ENCODE data around the gene CAB39L.

The CAB39L gene

DNA sequence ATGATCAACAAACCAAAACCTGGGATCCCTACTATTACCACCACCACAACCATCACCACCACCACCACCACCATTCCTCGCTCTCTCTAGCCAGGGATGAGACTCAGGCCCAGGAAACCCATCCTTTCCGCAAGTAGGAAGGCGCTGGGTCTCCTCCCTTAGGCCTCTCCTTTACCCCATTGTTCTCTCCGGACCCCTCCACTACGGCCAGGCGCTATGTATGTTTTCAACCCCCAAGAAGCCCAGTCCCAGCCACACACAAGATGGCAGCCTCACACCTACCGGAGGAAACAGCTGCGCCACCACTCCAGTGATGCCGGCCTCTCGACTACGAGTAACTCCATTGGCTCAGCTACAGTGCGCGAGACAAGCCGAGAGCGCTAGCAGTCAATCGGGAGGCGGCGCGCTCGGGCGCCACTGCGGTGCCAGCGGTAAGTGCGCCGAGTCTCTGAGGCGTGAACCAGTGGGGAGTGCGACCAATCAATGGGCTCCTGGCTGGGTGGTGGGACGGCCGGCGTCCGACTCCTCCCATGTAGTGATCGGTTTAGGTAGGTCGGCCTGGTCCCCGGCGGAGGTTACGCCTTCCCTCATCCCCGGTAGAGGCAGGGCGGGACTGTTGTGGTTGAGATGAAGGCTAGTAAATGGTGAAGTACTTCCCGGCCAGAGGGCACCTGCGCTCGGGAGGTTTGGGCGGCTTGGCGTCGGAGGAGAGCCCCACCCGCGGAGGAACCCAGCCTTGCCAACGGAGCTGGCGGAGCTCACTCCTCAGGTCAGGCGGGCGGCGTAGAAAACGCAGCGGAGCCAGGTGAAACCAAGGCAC lies at the start of gene CAB39L, which contains the start of gene SETDB2:
Gene CAB39L, minus strand, starts transcription at position 361 of the 820 bp plus-strand sequence. CDS start 61,154 bp downstream, outside the sequence.
Gene SETDB2, plus strand, starts transcription at position 571 of the 820 bp plus-strand sequence. CDS start 7,620 bp downstream, outside the sequence.
- DNase-seq: peak; percentile 98

DNA sequence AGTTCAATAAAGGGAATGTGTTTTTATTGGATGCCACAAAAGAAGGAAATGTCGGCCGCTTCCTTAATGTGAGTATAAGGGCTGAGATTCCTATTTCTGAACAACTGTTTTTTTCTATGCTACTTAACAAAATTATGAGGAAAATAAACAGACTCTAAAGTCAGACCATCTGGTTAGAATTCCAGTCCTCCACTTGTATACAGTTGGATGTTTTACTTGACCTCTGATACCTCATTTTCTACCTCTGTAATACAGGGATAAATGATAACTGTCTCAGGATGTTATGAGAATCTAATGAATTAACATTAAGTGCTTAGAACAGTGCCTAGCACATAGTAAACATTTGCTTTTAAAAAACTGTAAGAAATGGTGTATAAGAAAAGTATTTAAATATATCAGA lies 44.7 kb upstream of the CAB39L start:
- DNase-seq: no peak

DNA sequence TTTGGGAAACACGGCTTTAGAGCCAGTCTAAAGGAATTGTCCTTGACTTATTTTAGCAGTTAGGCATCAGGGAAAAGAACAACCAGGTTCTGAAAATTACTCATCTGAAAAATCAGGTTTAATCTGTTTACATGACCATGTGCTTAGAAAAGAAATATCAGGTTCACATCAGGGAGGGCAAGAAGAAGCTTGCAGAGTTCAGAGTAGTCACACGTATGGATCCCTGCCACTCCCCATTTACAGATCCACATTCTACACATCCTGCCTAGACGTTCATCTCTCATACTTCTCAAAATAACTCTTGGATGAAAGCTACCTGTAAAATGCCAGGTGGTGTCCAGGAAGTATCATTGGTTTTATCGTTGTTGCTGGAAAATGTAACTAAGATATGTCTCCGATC lies 37.9 kb upstream of the CAB39L start:
- no peak for DNase-seq

DNA sequence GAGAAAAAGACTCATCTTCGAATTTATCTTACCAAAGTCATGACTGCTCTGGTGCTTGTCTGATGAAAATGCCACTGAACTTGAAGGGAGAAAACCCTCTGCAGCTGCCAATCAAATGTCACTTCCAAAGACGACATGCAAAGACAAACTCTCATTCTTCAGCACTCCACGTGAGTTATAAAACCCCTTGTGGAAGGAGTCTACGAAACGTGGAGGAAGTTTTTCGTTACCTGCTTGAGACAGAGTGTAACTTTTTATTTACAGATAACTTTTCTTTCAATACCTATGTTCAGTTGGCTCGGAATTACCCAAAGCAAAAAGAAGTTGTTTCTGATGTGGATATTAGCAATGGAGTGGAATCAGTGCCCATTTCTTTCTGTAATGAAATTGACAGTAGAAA lies 32.7 kb upstream of the CAB39L start:
- no peak for DNase-seq

DNA sequence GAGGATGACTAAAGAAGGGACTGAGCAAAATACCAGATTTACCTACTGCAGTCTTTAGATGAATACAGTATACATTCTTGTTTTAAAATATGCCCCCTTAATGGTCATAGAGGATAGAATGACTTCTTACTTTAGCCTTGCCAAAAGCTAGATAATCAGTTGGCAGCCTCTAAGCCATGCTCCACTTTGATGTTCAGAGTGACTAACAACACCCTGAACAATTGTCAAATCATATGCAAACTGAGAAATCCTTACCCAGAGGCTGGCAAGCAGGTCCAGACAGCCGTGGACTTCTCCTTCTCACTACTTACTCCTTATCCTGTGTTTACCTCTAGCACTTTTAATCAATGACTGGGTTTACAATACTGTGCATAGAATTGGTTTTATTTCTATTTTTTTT lies 28.3 kb upstream of the CAB39L start:
- DNase-seq: no peak

- peak; percentile 78 for DNase-seq
Measured at GRCh38 chr13:49466292-49466838, 22.5 kb upstream of the CAB39L start.

DNA sequence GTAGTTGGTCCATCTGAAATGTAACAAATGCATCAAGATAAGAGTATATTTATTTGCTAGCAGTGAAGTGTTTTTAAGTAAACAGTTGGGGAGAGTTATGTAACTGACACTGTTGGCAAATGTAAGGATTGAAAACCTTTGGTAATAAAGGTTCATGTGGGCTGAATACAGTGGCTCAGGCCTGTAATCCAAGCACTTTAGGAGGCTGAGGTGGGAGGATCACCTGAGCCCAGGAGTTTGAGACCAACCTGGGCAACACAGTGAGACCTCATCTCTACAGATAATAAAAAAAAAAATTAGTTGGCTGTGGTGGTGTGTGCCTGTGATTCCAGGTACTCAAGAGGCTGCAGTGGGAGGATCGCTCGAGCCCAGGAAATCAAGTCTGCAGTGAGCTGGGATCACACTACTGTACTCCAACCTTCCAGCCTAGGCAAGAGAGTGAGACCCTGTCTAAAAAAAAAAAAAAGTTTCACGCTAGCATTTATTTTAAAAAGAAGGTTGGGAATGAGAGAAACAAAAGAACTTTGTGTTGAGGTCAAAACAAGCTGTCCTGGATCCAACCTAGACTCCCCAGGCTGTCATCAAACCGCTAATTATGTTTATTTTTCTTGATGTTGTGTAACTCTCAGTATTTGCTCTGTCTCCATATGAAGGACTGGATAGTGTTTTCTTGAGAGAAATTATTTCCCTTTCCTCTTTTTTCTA lies 20.9 kb upstream of the CAB39L start:
- DNase-seq: no peak

DNA sequence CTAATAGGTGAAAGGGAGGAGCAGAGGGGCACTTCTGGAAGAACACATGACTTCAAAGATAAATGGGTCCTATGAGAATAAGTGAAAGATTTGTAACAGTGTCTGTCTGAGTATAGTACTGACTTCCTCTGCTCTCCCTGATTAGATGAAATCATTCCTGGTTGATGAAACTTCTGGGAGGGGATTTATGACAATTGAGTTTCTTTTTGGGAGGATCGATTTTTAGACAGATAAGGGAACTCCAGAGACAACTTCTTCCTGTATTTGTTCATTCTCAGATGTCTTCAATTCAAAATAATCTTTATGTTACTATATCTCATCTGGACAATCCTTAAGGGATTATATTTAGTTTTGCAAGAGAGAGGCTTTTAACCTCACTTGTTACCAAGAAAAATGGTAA lies 20.2 kb upstream of the CAB39L start:
- DNase-seq: no peak

DNA sequence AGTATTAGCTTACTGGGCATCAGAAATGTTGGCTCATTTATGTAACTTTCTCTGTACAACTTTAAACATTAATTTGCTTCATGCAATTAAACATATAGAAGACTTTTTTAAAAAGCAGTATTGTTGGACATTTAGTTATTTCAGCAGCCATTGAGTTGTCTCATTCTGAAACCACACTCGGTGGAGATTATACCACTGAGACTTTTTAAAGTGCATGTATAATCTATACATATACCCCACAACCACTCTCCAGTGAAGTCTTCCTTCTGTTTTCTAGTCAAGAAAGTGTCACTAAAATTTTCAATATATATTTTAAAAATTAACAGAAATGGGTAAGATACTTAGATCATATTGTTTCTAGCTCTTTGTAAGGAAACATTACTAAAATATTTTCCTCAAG lies 15.7 kb upstream of the CAB39L start:
- DNase-seq: no peak

- DNase-seq: no peak
Measured at GRCh38 chr13:49457221-49457620, 13.4 kb upstream of the CAB39L start.

DNA sequence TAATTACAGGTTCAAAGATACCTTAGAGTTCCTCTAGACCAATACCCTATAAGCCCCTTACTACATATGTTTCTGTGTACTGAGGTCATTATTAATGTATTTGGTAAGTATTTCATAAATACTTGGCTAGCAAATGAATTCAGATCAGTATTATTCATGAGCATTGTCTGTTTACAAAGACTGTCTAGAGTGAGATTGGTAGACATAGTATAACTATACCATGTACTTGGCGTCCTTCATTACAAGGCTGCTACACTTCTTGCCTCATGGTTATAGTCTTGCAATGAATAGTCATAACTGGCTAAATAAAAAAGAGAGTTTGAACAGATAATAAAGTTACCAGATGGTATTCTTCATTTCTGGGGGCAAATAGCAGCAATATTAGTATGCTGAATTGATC lies 12.3 kb upstream of the CAB39L start:
- no peak for DNase-seq

- DNase-seq: no peak
Measured at GRCh38 chr13:49455007-49455398, 11.1 kb upstream of the CAB39L start.

DNA sequence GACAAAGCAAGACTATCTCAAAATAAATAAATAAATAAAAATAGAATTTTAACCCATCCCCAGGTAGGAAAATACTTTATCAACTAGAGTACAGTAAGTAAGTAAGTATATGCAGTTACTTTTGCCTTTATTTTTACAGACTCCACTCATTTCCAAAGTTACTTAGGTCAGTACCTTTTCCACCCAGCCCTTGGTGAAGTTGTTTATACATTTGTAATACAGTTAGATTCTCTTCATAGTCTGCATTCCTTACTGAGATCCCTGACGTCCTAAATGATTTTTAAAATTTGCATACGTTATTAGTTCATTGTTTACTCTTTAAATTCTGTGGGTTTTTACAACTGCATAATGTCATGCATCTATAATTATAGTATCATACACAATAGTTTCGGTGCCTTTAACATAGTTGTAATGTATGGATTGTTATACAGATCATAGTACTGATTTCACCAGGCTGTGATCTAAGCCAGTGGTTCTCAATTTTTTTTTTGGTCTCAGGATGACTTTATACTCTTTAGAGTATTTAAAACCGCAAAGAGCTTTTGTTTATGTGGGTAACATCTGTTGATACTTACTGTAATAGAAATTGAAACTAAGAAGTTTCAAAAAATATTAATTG lies 10.6 kb upstream of the CAB39L start:
- DNase-seq: no peak

- DNase-seq: no peak
Measured at GRCh38 chr13:49453465-49453864, 9.6 kb upstream of the CAB39L start.

- DNase-seq: no peak
Measured at GRCh38 chr13:49452725-49453457, 9.0 kb upstream of the CAB39L start.

DNA sequence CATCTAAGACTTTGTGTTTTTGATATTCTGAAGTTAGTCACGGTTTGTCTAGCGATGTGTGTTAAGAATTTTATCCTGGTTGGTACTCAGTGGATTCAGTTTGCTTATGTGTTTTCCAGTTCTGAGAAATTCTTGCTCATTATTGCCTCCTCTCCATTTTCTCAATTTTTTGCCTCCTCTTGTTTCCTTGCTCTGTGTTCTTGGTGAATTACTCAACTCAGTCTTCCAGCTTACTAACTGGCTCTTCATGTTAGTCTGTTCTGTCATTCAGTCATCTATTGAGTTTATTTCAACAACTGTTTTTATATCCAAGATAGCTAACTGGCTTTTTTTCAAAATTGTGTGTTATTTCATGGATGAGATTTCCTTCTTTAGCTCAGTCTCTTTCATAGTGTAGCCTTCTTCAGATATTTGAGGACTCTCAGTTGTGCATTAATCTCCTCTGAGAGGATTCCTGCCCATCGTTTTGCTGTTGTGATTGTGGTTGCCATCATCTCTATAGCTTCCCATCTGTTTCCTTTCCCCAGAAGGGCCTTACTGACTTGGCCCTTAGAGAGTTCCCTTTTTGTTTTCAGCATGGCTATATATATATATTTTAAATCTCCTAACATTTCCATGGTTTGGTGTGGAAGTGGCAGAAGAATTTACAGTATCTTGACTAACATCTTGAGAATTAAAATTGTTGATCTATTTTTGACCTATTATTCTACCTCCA lies 6.4 kb upstream of the CAB39L start:
- no peak for DNase-seq

DNA sequence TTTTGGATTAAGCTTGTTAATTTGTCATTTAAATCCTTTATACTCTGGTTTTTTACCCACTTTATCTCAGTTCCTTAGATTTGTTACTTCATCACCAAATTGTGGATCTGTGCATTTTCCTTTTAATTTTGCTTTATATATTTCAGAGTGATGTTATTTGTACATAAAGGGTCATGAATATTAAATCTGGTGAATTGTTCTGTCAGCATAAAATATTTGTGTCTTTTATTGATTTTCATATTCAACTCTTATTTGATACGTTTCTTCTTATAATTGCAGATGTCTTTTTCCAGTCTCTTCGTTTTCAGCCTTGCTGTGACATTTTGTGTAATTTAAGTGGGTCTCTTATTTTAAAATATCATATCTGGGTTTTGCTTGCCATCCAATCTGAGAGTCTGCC lies 4.9 kb upstream of the CAB39L start:
- no peak for DNase-seq

- DNase-seq: no peak
Measured at GRCh38 chr13:49446473-49446872, 2.6 kb upstream of the CAB39L start.

DNA sequence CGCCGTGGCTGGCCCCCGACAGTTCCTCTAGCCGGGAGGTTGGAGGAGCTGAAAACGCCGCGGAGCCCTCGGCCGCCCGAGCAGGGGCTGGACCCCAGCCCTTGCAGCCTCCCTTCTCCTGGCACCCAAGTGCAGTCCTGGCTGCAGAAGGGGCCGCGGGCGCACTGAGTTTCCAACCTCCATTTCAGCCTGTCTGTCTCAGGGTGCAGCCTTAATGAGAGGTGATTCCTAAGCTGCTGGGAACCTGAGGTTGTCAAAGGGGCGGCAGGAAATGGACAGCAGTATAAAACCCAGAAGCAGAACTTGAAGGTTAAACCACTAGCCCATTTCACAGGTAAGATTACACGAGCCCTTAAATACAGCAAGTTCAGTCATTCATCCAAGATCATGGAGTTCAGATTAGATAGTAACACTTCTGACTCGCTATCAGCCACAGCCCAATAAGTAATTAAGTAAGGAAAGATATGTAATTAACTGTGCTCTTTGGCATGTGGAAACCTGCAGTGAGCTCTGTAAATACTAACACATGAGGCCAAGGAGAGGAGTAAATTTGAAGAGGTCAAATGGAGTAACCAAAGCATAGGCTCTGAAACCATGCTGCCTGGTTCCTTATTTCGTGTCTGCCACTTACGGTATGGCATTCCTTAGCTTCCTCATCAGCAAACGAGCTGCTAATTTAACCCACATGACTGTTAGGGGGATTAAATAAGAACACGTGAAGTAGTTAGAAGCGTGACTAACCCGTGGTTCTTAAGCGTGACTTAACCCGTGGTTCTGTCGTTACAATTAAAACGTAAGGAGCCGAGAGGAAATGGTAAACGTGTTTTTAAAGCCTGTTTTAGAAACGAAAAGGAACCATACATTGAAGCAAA lies 896 bp upstream of the CAB39L start:
- DNase-seq: peak; percentile 80

DNA sequence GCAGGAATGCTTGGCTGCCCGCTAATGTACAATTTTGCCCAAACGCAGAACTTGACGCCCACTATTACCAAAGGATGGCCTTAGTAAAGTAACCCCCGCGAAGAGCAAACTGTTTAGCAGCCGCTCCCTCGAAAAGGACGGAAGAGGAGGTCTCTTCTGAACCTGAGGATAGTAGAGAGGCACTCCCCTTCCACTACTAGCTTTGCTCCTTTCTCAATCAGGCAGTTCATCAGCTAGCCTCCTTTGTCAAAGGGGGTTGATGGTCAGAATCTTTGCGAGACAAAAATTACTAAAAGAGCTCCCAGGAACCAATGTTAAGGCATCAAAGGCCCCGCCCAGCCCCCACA lies 534 bp downstream of the CAB39L start:
- DNase-seq: peak; percentile 60

- no peak for DNase-seq
Measured at GRCh38 chr13:49441846-49442245, 2.0 kb downstream of the CAB39L start.
